K562 (cell line): Measurements from ENCODE around the gene UBR1. TPM values are rescaled to one million over a fixed set of nuclear protein-coding genes. Genes with fewer than 3 reads are reported as not detected.

Experiments used
- HDAC1 ChIP-seq, 2 experiments: fragments of 450-650 bp; IDR thresholded peaks; 2 replicates each; pipeline ENCODE4 v1.6.1; 2016 to 2017; ENCODE audit warnings: inconsistent platforms in 1 of 2, mild to moderate bottlenecking in 1 of 2, moderate library complexity in 1 of 2
- POLR2G ChIP-seq: fragments of 200-400 bp; formaldehyde crosslinking; IDR thresholded peaks from 2 replicates; pipeline ENCODE4 v1.6.1; 2017; ENCODE audit warnings: low read depth, mild to moderate bottlenecking, antibody characterized with exemption, low read length, moderate library complexity
- REST ChIP-seq, 2 experiments: fragments of 450-650 bp; formaldehyde crosslinking in 1 of 2; IDR thresholded peaks; 2 replicates each; pipeline versions ENCODE4 v1.4.0 to v1.6.1; 2014 to 2020; ENCODE audit warnings: mild to moderate bottlenecking in 2 of 2, borderline replicate concordance in 1 of 2, low read depth in 1 of 2
- TRIM24 ChIP-seq, 2 experiments: fragments of 450-650 bp; IDR thresholded peaks; 2 replicates each; pipeline ENCODE4 v1.6.1; 2016
- ZNF3 ChIP-seq: fragments of 250-450 bp; sonication (Bioruptor Pico); IDR thresholded peaks from 2 replicates; pipeline ENCODE4 v1.5.0; 2021; ENCODE audit warnings: mild to moderate bottlenecking, moderate library complexity
- polyA plus RNA-seq, 8 experiments: library from polyadenylated mRNA; depleted of rRNA in 4 of 8; stranded (reverse) in 5 of 8; unstranded in 3 of 8; fragments of >200 nt; fragmentation: Nextera tagmentation in 2 of 8; fragmentation: Illumina TruSeq in 1 of 8; extraction: Ambion mirVana in 2 of 8; extraction: Trizol in 1 of 8; gene quantifications; 2 replicates each; pipeline versions ENCODE4 v1.2.1 to v1.2.3, GENCODE V29; 2011 to 2014; ENCODE audit warnings: inconsistent platforms in 1 of 8, missing spikeins in 1 of 8
- total RNA-seq, 7 experiments: library from RNA; depleted of rRNA in 6 of 7; stranded (reverse); fragments of >200 nt in 6 of 7; fragmentation: Illumina TruSeq in 2 of 7; extraction: Trizol in 2 of 7; gene quantifications; 2 replicates each; pipeline versions ENCODE4 v1.2.1 to v1.2.3, GENCODE V29; 2011 to 2021; ENCODE audit warnings: low replicate concordance in 1 of 7

The UBR1 gene
- total and polyA plus RNA-seq, 9 of the 15 experiments (the other 6 are each of a cell fraction or from before 2014, with no cell fraction given), result 5.8 to 30.7 (median 15.3) TPM

- TF ChIP-seq REST (IDR thresholded peaks at IDR 0.05; ENCODE audit: borderline replicate concordance) (no peak), REST (CRISPR knock-in tag; IDR thresholded peaks at IDR 0.05; ENCODE audit: low read depth) (no peak), HDAC1 (IDR thresholded peaks at IDR 0.05) (no peak), POLR2G (peak; percentile 96), TRIM24 (IDR thresholded peaks at IDR 0.05) (no peak), ZNF3 (CRISPR knock-in tag) (no peak)
These were observed 27.8 kb upstream of the UBR1 start, which contains the start of gene TMEM62 (continued) for GRCh38 chr15:43133430-43134156.
